Left lung (tissue), 10 donors: ENCODE results near the gene BASP1. TPM values are rescaled to one million over a fixed set of nuclear protein-coding genes. Genes with fewer than 3 reads are reported as not detected.
A peak's percentile ranks its signal among the peaks of the same experiment; 100 is the strongest.
"Not testable (repeated sequence)": the region's sequence is repeated elsewhere in the genome, so short reads cannot be mapped to it uniquely, and the experiment has no call there.

ENCODE experiments used
- ATAC-seq: fragments of 200-7000 bp; cut with Tn5 transposase; one replicate; pipeline ENCODE4 v1.9.1; 2020; ENCODE audit warnings: moderate library complexity
- DNase-seq, 4 donors: peaks; one replicate each; pipeline ENCODE4 v3.0.0-alpha.2; 2013 to 2020
- H3K27ac ChIP-seq, 2 donors: fragments of 200-600 bp; sonication (generic) in 1 of 2; one replicate each; pipeline versions ENCODE4 v1.5.0 to v1.8.0; 2020 to 2021
- H3K27me3 ChIP-seq, 2 donors: fragments of 200-600 bp; sonication (generic) in 1 of 2; one replicate each; pipeline versions ENCODE4 v1.5.0 to v1.8.0; 2020 to 2021
- H3K36me3 ChIP-seq, 2 donors: fragments of 200-600 bp; sonication (generic) in 1 of 2; one replicate each; pipeline versions ENCODE4 v1.5.0 to v1.8.0; 2020 to 2021
- H3K4me1 ChIP-seq, 2 donors: fragments of 200-600 bp; one replicate each; pipeline ENCODE4 v1.8.0; 2021
- H3K4me3 ChIP-seq, 2 donors: fragments of 200-600 bp; sonication (generic) in 1 of 2; one replicate each; pipeline versions ENCODE4 v1.5.0 to v1.8.0; 2020 to 2021; ENCODE audit warnings: mild to moderate bottlenecking in 1 of 2
- H3K9me3 ChIP-seq, 2 donors: fragments of 200-600 bp; sonication (generic) in 1 of 2; one replicate each; pipeline versions ENCODE4 v1.5.0 to v1.8.0; 2020 to 2021
- intact Hi-C, 2 donors: fragments of 100-400 bp; cut with DNase I; formaldehyde crosslinking; loops; one replicate each; pipeline versions ENCODE4 v1.11.2 to v1.14.2; 2022
- polyA plus RNA-seq, 6 donors: library from polyadenylated mRNA; unstranded; fragments of 120-200 nt; gene quantifications; one replicate each; pipeline ENCODE4 v1.2.1, GENCODE V29; 2013; ENCODE audit not compliant: insufficient read length in 6 of 6
- total RNA-seq, 2 donors: library from RNA; stranded (reverse); fragmentation: NEBNext Ultra II Directional; extraction: Animal tissue kit (Norgen Biotek cat#: 25700); gene quantifications; one replicate each; pipeline ENCODE4 v1.2.1, GENCODE V29; 2021
- TF ChIP-seq, protein P1 (sequence below), 2 donors: fragments of 200-600 bp; sonication (generic) in 1 of 2; IDR thresholded peaks; one replicate each; pipeline versions ENCODE4 v1.5.0 to v1.8.0; 2021; ENCODE audit warnings: antibody characterized with exemption in 2 of 2
- donor health status: DM: no; HTN: yes; CAD: no.
- donor health status: DM: no; HTN: no; CAD: no.

BASP1 gene
- total and polyA plus RNA-seq, 8 donors = 22.9 to 63.2 (median 42.8) TPM

DNA sequence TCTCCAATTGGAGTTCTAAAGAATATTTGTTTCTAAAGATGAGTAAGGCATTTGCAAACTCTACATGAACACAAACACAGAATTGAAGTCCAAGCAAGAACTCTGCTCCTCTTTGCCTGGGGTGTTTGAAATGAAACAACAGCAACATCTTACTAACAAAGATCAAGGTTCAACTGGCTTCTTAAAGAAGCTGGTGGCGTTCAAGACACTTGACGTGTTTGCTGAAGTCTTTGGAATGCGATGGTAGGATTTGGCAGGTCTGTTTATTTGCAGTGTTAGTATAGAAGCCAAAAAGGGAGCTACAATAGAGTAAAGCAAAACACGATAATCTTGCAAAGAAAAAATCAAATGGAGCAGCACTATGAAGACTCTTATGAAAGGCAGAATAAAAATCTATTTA lies 94.9 kb downstream of the BASP1 start:
- H3K27me3 ChIP-seq = no peaks in the 10 kb centered on the region
- H3K27ac ChIP-seq = no peak overlapping the region
- peaks cover 0 to 20% of the 10 kb centered on the region in 2 donors for H3K4me1 ChIP-seq
- DNase-seq (no peak), ATAC-seq (peak; percentile 80)
- intact Hi-C loops = no loop called here
- H3K9me3 ChIP-seq = no peaks in the 10 kb centered on the region
- TF ChIP-seq, protein P1, sequence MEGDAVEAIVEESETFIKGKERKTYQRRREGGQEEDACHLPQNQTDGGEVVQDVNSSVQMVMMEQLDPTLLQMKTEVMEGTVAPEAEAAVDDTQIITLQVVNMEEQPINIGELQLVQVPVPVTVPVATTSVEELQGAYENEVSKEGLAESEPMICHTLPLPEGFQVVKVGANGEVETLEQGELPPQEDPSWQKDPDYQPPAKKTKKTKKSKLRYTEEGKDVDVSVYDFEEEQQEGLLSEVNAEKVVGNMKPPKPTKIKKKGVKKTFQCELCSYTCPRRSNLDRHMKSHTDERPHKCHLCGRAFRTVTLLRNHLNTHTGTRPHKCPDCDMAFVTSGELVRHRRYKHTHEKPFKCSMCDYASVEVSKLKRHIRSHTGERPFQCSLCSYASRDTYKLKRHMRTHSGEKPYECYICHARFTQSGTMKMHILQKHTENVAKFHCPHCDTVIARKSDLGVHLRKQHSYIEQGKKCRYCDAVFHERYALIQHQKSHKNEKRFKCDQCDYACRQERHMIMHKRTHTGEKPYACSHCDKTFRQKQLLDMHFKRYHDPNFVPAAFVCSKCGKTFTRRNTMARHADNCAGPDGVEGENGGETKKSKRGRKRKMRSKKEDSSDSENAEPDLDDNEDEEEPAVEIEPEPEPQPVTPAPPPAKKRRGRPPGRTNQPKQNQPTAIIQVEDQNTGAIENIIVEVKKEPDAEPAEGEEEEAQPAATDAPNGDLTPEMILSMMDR (IDR thresholded peaks at IDR 0.05) = no peak
- H3K36me3 ChIP-seq = no peaks in the 10 kb centered on the region
- no peak overlapping the region for H3K4me3 ChIP-seq

DNA sequence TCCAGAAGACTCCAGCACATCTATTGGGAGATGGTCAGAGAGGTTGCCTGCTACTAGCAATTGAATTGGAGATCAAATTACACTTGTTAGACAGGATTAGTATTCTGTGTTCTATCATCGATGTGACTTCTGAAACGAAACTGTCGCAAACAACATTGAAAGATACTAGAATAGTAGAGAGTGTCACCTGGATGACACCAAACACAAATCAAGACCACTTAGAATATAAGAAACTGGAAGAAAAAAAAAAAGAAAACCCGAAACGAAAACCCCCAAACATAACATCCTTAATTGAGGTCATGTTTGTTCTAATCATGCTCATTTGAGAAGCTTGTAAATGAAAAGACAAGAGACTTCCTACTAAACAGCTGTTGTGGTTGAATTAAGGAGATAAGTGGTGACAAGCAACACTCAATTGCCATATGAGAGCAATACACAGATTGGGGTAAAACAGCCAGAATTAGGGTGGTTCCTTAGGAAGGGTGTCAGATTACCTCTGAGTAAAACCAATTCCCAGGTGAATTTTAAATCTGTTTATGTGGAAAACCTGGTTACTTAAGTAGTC lies 97.6 kb downstream of the BASP1 start:
- no peak overlapping the region for H3K27ac ChIP-seq
- no peak for ATAC-seq
- TF ChIP-seq, protein P1 (IDR thresholded peaks at IDR 0.05) = no peak
- no peaks in the 10 kb centered on the region for H3K9me3 ChIP-seq
- H3K27me3 ChIP-seq = no peaks in the 10 kb centered on the region
- intact Hi-C loops = no loop called here
- no peak for DNase-seq
- peaks cover 0 to 29% of the 10 kb centered on the region in 2 donors for H3K4me1 ChIP-seq
- H3K4me3 ChIP-seq = no peak overlapping the region
- H3K36me3 ChIP-seq = no peaks in the 10 kb centered on the region

DNA sequence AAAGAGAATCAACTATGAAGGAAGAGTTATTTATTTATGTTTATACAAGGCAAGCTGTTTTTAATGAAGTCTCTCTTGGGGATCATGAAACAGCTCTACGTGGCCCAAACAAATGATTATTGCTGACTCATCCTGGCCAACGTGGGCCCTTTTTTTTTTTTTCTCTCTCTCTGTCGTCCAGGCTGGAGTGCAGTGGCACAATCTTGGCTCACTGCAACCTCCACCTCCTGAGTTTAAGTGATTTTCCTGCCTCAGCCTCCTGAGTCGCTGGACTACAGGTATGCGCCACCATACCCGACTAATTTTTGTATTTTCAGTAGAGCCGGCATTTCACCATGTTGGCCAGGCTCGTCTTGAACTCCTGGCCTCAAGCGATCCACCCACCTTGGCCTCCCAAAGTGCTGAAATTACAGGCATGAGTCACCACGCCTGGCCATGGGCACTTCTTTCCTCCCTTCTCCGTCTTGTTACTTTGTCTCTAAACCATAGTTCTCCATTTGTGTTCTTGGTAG lies 98.3 kb downstream of the BASP1 start:
- H3K27ac ChIP-seq = no peak overlapping the region
- H3K9me3 ChIP-seq = no peaks in the 10 kb centered on the region
- H3K36me3 ChIP-seq = no peaks in the 10 kb centered on the region
- intact Hi-C loops = no loop called here
- H3K4me3 ChIP-seq = no peak overlapping the region
- TF ChIP-seq, protein P1 (IDR thresholded peaks at IDR 0.05) = no peak
- DNase-seq (peak in 1 of 4 donors; percentile 24), ATAC-seq (no peak)
- no peaks in the 10 kb centered on the region for H3K27me3 ChIP-seq
- peaks cover 0 to 29% of the 10 kb centered on the region in 2 donors for H3K4me1 ChIP-seq

DNA sequence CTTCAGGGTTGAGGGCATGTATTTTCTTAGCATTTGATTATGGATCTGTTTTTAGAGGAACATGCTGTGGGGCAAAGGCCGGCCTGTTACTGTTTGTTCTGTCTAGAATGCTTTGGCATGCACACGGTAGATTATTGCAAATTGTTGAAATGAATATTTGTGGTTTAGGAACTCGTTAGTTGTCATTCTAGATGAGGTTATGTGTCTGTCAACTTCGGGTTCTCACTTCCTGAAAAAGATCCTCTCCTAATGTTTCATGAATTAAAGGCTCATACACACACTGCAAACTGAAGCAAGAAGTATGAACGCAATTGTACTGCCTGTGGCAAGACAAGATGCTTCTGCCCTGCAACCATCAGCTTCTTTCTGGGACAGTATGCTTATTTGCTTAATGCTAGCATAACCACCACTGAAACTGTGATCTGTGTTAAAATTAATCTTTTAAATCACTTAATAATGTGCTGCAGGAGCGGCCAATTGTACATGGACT lies 99.6 kb downstream of the BASP1 start:
- H3K27me3 ChIP-seq = no peaks in the 10 kb centered on the region
- peak overlapping the region in 1 of 2 donors; percentile 28 for H3K27ac ChIP-seq
- no peak overlapping the region for H3K4me3 ChIP-seq
- DNase-seq (no peak), ATAC-seq (peak; percentile 70)
- H3K4me1 ChIP-seq = peaks cover 0 to 29% of the 10 kb centered on the region in 2 donors
- TF ChIP-seq, protein P1 (IDR thresholded peaks at IDR 0.05) = no peak
- H3K36me3 ChIP-seq = no peaks in the 10 kb centered on the region
- intact Hi-C loops = no loop called here
- no peaks in the 10 kb centered on the region for H3K9me3 ChIP-seq

DNA sequence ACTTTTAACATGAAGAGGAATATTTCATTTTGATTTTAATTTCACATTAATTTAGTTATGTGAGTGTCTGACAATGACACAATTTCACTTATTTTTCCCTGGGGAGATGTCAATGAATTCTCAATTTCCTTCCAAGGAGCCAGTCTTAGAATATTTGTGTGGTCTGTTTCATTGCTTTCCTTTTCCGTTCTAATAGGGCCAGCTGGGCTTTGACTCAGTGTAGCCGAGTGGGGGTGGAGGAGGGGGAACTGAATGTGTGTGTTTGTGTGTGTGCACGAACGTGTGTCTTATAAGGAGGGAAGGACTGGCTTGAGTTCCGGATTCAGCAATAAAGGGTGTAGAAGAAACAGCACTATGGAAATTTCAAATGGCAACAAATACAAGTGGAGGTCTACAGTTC lies 100.0 kb downstream of the BASP1 start:
- peak overlapping the region in 1 of 2 donors; percentile 28 for H3K27ac ChIP-seq
- no peak for ATAC-seq
- intact Hi-C loops = no loop called here
- H3K27me3 ChIP-seq = no peaks in the 10 kb centered on the region
- TF ChIP-seq, protein P1 (IDR thresholded peaks at IDR 0.05) = no peak
- peaks cover 0 to 29% of the 10 kb centered on the region in 2 donors for H3K4me1 ChIP-seq
- H3K9me3 ChIP-seq = no peaks in the 10 kb centered on the region
- H3K36me3 ChIP-seq = no peaks in the 10 kb centered on the region
- no peak overlapping the region for H3K4me3 ChIP-seq
- no peak for DNase-seq

DNA sequence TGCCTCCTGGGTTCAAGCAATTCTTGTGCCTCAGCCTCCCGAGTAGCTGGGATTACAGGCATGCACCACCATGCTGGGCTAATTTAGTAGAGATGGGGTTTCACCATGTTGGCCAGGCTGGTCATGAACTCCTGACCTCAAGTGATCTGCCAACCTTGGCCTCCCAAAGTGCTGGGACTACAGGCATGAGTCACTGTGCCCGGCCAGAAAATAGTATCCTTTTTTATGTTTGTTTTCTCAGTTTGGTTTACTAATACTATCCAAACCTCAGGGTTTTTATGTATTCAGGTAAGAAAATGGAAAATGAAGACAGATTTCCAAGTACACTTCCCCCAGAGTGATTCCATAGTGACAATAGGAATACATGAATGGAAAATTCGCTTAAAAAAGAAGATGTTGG lies 101.7 kb downstream of the BASP1 start:
- H3K27ac ChIP-seq, H3K4me3 ChIP-seq, H3K36me3 ChIP-seq, H3K9me3 ChIP-seq, intact Hi-C loops, DNase-seq, H3K27me3 ChIP-seq, ATAC-seq: not testable (repeated sequence)
- H3K4me1 ChIP-seq = peaks cover 0 to 29% of the 10 kb centered on the region in 2 donors
